ENCODE results near the gene NPTN.
A peak's percentile ranks its signal among the peaks of the same experiment; 100 is the strongest.
"Not testable (repeated sequence)": the region's sequence is repeated elsewhere in the genome, so short reads cannot be mapped to it uniquely, and the experiment has no call there.

NPTN gene

DNA sequence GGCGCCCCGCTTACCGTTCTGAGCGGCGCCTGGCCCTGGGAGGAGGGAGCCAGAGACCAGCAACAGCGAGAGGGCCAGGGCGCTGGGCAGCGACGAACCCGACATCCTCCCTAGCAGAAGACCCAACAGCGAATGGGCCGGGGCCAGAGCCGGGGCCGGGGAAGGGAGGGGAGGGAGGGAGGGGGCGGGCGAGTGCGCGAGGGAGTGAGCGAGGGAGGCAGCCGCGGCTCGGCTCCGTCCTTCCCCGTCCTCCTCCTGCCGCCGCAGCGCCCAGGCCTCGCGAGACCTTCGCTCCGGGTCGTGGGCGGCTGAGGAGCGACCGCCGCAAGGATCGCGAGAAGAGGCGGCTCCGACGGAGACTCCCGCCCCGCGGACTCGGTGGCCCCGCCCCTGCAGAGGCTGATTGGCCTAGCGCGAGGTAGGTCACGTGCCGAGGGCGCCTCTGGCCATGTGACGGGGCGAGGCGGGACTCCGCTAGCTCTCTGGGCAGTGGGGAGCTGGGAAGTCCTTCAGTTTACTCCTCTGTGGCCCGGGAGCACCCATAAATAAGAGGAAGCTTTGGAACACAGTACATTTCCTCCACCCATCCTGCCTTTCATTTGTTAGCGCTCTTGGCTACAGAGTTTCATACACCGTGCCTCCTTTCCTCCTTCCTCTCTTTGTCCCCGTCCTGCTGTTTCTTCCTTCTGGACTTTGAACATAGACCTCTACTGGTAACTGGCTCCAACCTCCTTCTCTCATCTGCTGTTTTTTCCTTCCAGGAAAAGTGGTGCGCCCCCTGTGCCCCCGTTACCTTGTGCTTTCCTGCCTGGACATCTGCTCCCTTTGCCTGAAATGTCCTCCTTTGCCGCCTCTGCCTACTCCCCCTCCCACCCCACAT lies at the start of gene NPTN:
TSS of gene NPTN (minus strand) at position 279 of the 880 bp plus-strand sequence. CDS start at position 105, 174 bp downstream.
- DNase-seq, result peak; percentile 97 to 98

- DNase-seq, result no peak
Observed at GRCh38 chr15:73682600-73683090, 49.5 kb upstream of the NPTN start.

DNA sequence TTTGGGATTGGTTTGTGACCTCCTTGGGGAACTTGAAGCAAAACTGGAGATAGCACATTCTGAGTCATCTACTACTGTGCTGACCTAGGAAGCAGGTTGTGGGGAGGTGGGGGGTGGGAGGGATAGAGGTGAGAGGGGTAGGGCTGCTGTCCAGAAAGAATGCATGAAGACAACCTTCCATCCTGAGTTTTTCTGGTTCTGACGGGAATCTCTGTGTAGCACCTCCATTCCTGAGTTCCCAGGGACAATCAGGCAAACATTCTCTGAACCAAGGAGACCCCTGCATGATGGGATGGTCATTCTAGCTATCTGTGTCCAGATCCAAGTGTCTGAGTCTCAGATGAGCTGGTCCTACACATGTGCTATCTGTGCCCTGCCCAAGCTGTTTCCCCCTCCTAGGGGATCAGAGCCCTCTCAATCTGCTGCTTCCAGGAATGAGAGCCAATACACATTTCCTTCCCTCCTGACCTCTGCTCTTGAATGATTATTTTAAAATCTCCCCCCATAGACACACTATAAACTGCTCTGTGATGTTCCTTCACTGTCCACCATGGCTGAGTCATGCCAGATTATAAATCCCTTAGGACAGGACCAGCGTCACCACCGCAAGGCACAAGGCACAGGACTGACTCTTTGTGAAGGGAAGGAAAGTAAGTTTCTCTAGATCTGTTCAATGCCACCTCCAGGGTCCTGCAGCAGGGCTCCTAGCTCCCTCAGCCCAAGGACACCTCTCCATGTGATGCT lies 48.8 kb upstream of the NPTN start:
- DNase-seq, result no peak

GRCh38 chr15:73681063-73681462 lies 47.9 kb upstream of the NPTN start:
- DNase-seq, result no peak

DNA sequence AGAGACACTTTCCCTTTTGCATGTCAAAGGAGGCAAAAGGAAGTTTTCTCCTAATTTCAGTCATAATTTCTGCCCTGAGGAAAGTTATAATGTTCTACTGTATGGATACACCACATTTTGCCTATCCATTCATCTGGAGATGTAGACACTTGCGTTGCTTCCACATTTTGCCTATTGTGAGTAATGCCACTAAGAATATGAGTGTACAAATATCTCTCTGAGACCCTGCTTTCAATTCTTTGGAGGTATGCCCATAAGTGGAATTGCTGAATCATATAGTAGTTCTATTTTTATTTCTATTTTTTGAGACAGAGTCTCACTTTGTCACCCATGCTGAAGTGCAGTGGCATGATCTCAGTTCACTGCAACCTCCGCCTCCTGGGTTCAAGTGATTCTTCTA lies 47.4 kb upstream of the NPTN start:
- DNase-seq, result no peak

DNA sequence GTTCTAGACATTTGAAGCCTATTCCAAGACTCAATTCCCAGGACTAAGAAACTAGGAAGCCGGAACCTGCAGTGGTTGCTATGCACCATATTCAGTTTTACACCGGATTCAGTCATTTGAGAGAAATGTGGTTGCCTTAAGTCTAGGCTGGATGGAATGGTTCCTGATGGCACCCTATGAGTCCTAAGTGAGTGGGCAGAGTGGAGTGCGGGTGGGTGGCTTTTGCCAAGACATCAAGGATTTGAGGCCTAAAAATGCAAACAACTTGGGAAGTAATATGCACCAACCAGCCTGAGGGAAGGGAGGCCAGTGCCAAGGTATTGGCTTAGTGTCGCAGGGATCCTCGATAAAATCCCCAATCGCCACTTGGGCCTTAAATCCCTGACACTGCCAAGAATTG lies 46.8 kb upstream of the NPTN start:
- DNase-seq, result no peak

DNA sequence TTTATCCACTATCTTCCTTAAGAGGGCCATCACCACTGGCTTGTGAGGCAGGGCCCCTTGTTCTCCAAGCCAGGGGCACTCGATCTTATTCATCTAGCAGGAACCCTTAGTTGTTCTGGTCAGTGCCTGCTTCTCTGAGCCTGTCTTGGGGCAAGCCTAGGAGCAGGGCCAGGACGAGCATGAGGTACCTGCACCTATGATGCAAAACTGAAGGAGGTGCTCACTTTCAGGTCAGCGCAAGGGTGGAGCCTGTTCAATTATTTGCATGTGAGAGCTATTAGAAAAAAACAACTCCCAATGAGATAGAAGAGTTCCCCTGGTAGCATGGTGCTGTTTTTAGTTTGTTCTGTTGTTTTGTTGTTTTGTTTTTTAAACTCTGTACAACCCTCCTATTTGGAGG lies 46.0 kb upstream of the NPTN start:
- DNase-seq, result no peak

GRCh38 chr15:73678498-73678897 lies 45.3 kb upstream of the NPTN start:
- no peak for DNase-seq

DNA sequence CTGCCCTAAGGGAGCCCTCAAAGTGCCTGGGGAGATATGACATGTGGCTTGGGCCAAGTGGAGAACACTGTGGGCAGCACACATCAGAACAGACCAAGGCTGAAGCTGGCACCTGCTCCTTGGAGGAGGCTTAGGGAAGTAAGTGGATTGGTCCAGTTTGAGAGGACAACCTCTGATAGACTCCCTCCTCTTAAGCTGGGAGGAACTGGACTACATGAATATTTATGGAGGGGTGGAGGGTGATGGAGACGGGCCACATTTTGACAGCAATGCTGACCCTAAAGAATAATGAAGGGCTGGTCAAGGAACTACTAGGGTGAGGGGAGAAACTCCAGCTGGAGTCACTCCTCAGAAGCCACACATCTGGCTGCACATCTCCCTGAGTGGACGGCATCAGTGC lies 44.5 kb upstream of the NPTN start:
- no peak for DNase-seq

- DNase-seq, result peak; percentile 44 to 52
Observed at GRCh38 chr15:73677146-73677607, 44.0 kb upstream of the NPTN start.

GRCh38 chr15:73674587-73674986 lies 41.4 kb upstream of the NPTN start:
- no peak for DNase-seq

DNA sequence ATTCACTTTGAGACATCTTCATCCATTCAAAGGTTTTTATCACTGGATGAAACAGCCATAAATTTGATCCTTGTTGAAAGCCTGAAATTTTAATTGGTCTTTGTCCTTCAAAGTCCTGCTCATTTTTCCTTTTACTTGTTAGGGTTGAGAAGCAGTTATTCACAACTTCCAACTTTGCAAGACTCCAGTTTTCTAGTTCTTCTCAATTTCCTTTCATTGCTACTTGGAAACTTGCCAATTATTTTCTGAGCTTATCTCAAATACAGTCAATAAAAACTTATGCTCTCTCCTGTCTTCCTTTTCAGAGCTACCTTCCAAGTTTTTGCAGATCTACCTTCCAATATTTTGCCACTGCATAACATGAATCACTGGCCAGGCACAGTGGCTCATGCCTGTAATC lies 27.3 kb upstream of the NPTN start:
- DNase-seq, result no peak

- no peak for DNase-seq
Observed at GRCh38 chr15:73658645-73659044, 25.5 kb upstream of the NPTN start.

- no peak for DNase-seq
Observed at GRCh38 chr15:73655724-73656123, 22.5 kb upstream of the NPTN start.

- no peak for DNase-seq
Observed at GRCh38 chr15:73654659-73655058, 21.5 kb upstream of the NPTN start.

DNA sequence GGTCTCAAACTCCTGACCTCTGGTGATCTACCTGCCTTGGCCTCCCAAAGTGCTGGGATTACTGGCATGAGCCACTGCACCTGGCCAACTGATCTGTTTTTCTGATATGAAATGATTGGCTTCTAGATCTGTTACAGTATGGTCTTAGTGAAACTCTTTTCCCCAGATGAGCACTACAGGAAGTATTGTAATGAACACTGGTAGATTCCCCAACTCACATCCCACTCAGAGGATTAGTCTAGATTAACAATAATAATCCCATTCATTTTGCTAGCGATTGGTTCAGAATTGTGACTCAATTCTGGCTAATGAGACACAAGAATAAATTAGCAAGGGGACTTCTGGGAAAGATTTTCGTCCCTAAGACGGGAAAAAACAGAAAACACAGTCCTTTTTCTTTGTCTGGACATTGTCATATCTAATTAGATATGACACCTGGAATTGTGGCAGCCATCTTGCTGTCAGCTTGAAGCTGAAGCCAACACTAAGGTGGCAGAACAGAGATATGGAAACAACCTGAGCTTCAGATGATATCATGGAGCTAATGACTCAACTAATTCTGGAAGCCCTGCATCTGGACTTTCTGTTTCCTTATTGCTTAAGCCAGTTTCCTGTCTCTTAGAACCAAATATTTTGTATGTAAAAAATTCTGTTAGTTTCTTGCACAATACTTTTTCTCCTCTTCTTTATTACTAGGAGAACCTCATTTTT lies 17.4 kb upstream of the NPTN start:
- DNase-seq, result no peak

DNA sequence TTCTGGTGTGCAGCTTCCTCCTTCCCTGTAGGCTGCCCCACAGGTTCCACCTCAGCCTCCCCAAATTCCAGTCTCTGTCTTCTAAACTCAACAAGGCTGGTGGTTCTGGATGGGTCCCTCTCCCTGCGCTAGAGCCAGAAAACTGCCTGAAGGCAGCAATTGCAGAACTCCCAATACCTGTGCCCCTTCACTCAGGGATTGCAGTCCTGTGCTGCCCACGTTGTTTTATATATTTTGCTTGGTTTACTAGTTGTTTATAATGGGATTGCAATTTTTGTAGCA lies 14.8 kb upstream of the NPTN start:
- no peak for DNase-seq

- no peak for DNase-seq
Observed at GRCh38 chr15:73647259-73648013, 14.2 kb upstream of the NPTN start.

GRCh38 chr15:73639464-73639863 lies 6.3 kb upstream of the NPTN start:
- DNase-seq, result not testable (repeated sequence)

- no peak for DNase-seq
Observed at GRCh38 chr15:73637527-73637926, 4.3 kb upstream of the NPTN start.

DNA sequence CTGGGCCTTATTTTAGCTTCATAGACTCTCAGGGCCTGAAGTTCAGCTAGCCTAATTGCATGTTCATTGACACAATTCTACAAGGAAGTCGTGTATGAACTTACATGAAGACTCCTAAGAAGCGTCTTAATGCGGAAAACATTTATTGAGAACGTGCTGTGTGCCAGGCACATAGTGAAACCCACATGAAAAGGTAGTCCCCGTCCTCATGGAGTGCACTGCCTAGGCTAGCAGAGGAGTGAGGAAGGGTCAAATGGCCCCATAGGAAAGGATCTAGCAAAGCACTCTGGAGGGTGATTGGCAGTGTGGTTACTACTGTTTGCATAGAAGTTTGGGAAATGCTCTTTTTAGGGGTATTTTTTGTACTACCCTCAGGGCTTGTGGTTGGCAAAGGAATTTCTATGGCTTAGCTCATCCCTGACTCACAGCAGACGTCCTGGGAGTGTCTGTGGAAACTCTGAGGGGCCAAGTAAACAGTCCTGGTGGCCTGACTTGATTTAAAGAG lies 854 bp upstream of the NPTN start:
- no peak for DNase-seq

DNA sequence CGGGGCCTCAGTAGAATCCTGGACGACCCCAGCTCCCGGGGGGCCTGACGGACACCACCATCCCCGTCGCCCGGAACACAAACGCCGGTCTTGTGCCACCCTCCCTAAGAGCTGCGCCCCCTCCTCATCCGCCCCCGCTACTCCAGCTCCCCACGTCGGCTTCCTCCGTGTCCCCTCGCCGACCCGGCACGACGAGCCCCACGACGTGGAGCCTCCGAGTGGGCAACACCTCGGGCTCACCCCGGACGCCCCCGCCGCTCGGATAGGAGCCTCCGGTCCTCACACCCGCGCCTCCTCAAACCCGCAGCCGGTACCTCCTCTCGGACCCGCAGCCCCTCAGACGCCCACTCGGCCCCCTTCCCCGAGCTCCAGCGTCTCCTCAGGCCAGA lies 525 bp downstream of the NPTN start:
- DNase-seq, result no peak
